Gastroesophageal sphincter (tissue), 3 donors: Measurements from ENCODE around the gene GHITM.

Experiments used
- CTCF ChIP-seq, 4 experiments: fragments of 200-600 bp in 2 of 4; fragments of 450-650 bp in 2 of 4; sonication (generic) in 1 of 4; IDR thresholded peaks; one replicate each; pipeline ENCODE4 v1.5.1; 2017 to 2019; ENCODE audit warnings: antibody characterized with exemption in 4 of 4, mild to moderate bottlenecking in 2 of 4, moderate library complexity in 2 of 4
- EP300 ChIP-seq: sonication (generic); formaldehyde crosslinking; IDR thresholded peaks from one replicate; pipeline ENCODE4 v1.6.1; 2017; ENCODE audit warnings: antibody characterized with exemption, mild to moderate bottlenecking

GRCh38 chr10:84152769-84153168, 13.5 kb downstream of the GHITM start:
- no peak for TF ChIP-seq CTCF (IDR thresholded peaks at IDR 0.05)
- TF ChIP-seq EP300: no peak
